Activated T-cell treated with anti-CD3 and anti-CD28 coated beads, Interleukin-2, amount 50 U/mL, for 24 hours (primary cell): ENCODE results near the gene SMIM38.

Experiments used
- DNase-seq: peaks from one replicate; pipeline ENCODE4 v3.0.0-alpha.2; 2020
- H3K27ac Mint-ChIP-seq: 2 replicates; pipeline ENCODE4 v1.8.0; 2020; ENCODE audit warnings: mild to moderate bottlenecking, mixed read lengths
- H3K27me3 Mint-ChIP-seq: 2 replicates; pipeline ENCODE4 v1.8.0; 2020; ENCODE audit warnings: mixed read lengths
- H3K36me3 Mint-ChIP-seq: 2 replicates; pipeline ENCODE4 v1.8.0; 2020; ENCODE audit warnings: low read depth, mixed read lengths
- H3K4me1 Mint-ChIP-seq: 2 replicates; pipeline ENCODE4 v1.8.0; 2020; ENCODE audit warnings: low read depth, mixed read lengths
- H3K4me3 Mint-ChIP-seq: 2 replicates; pipeline ENCODE4 v1.8.0; 2020; ENCODE audit warnings: mild to moderate bottlenecking, moderate library complexity, mixed read lengths
- H3K9me3 Mint-ChIP-seq: 2 replicates; pipeline ENCODE4 v1.8.0; 2020; ENCODE audit warnings: mixed read lengths

Gene SMIM38

GRCh38 chr11:69199583-69200315 is 44.0 kb downstream of the SMIM38 start:
- H3K4me1 Mint-ChIP-seq = peaks cover 6% of the 10 kb centered on the region
- peaks cover 8% of the 10 kb centered on the region for H3K27me3 Mint-ChIP-seq
- no peaks in the 10 kb centered on the region for H3K9me3 Mint-ChIP-seq
- DNase-seq = no peak
- no peaks in the 10 kb centered on the region for H3K36me3 Mint-ChIP-seq
- H3K4me3 Mint-ChIP-seq = no peak overlapping the region
- H3K27ac Mint-ChIP-seq = no peak overlapping the region

DNA sequence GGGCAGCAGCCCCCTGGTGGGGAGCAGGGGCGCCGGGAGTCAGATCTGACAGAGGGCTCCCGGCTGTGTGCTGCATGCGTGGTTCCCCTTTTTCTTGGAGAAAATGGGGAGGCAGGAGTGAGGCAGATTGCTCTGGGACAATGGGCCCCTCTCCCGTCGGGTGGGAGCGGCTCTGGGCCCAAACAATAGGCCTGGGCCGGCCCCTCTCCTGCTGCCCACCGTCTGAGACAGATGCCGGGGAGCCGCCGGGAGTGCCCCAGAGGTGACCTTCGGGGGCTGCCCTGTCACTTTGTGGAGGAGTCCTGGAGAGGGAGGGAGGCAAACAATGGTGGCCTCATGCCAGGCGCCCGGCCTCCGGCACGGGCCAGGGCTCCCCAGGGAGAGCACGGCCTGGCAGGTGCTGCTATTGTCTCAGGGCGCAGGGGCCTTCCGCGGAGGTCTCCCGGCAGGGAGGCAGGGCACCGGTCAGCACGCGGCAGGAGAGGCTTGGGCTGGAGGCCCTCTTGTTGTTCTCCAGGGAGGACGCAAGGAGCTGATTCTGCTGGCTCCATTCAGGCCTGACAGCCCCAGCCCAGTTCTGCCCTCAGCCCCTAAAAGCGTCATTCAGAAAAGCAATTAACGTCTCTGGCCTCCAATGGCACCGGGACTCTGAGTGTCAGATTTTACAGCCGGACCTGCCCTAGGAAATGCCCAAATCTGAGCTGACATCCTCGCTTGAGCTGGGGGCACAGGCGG is 44.8 kb downstream of the SMIM38 start:
- Mint-ChIP-seq H3K4me1 (peaks cover 6% of the 10 kb centered on the region), H3K27me3 (peaks cover 8% of the 10 kb centered on the region), H3K9me3 (no peaks in the 10 kb centered on the region), H3K36me3 (no peaks in the 10 kb centered on the region), H3K27ac (no peak overlapping the region), H3K4me3 (no peak overlapping the region)
- DNase-seq = peak; percentile 20

GRCh38 chr11:69201066-69201365 is 45.3 kb downstream of the SMIM38 start:
- no peak overlapping the region for H3K4me3 Mint-ChIP-seq

DNA sequence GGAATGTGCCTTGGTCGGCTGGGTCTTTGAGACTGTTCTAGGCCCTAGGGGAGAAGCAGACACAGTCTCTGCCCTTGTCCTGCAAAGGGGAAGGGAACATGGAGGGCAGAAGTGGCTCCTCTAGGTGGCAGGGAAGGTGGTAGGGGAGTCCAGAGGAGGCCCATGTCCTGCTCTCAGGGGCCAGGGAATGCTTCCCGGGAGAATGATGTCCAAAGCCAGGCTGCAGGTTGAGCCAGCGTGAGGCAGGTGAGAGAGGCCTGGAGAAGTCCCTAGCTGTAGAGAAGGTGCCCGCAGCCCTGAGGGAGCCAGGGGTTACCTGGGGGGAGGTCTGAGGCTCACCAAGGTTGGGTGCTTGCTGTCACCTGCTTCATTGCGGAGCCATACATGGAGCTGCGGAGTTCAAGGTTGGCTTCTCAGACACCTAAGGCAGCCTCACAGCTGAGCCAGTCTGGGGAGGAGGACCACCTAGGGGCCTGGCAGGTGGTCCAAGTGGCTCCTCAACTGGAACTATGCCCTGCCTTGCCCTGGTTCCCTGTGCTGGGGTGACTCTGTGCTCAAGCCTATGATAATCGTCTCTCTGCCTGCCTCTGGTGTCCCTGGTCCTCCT is 46.1 kb downstream of the SMIM38 start:
- no peaks in the 10 kb centered on the region for H3K9me3 Mint-ChIP-seq
- DNase-seq = peak; percentile 23
- no peak overlapping the region for H3K4me3 Mint-ChIP-seq
- H3K36me3 Mint-ChIP-seq = no peaks in the 10 kb centered on the region
- H3K27me3 Mint-ChIP-seq = peaks cover 8% of the 10 kb centered on the region
- peaks cover 6% of the 10 kb centered on the region for H3K4me1 Mint-ChIP-seq
- no peak overlapping the region for H3K27ac Mint-ChIP-seq

More at GRCh38 chr11:69201066-69201365, 45.3 kb downstream of the SMIM38 start:
- no peaks in the 10 kb centered on the region for H3K36me3 Mint-ChIP-seq
- no peak overlapping the region for H3K27ac Mint-ChIP-seq
- DNase-seq = peak; percentile 16
- H3K9me3 Mint-ChIP-seq = no peaks in the 10 kb centered on the region
- peaks cover 8% of the 10 kb centered on the region for H3K27me3 Mint-ChIP-seq
- H3K4me1 Mint-ChIP-seq = peaks cover 6% of the 10 kb centered on the region

GRCh38 chr11:69202511-69203221 is 46.9 kb downstream of the SMIM38 start:
- Mint-ChIP-seq H3K27ac (no peak overlapping the region), H3K4me1 (peaks cover 6% of the 10 kb centered on the region), H3K36me3 (no peaks in the 10 kb centered on the region), H3K4me3 (no peak overlapping the region), H3K9me3 (no peaks in the 10 kb centered on the region), H3K27me3 (peaks cover 8% of the 10 kb centered on the region)
- DNase-seq = peak; percentile 23

DNA sequence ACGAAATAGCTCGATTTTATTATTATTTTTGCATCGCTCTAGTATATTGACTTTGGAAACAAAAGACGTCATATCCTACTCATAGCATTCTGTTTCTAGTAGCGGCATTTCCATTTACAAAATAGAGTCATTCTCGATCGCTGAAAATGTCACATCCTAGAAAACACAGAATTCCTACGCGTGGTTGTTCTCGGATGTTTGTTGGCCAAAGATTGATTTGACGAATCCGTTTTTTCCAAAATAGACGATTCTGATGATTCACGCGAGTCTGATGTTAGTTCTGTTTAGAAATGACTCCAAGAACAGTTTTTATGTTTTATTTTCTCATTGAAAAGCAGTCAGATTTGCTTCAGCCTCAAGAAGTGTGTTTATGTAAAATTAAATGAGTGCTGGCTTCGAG is 47.6 kb downstream of the SMIM38 start:
- Mint-ChIP-seq H3K9me3 (no peaks in the 10 kb centered on the region), H3K27me3 (peaks cover 8% of the 10 kb centered on the region), H3K27ac (no peak overlapping the region), H3K4me3 (no peak overlapping the region), H3K36me3 (no peaks in the 10 kb centered on the region), H3K4me1 (peaks cover 6% of the 10 kb centered on the region)
- DNase-seq = no peak

DNA sequence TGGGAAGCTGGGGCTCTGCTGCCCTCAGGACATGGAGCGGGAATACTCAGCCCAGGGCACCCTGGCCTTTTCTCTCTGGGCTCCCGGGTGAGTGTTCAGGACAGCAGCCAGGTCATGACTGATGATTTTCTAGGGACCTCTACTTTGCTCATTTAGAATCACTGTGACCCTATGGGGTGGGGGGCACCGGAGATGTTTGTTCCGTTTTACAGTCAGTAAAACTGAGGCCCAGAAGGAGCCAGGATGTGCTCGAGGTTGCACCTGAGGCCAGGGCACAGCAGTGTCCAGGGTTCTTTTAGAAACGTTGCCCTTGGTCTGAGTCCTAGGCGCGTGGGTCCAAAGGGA is 48.1 kb downstream of the SMIM38 start:
- Mint-ChIP-seq H3K36me3 (no peaks in the 10 kb centered on the region), H3K27me3 (peaks cover 8% of the 10 kb centered on the region)

DNA sequence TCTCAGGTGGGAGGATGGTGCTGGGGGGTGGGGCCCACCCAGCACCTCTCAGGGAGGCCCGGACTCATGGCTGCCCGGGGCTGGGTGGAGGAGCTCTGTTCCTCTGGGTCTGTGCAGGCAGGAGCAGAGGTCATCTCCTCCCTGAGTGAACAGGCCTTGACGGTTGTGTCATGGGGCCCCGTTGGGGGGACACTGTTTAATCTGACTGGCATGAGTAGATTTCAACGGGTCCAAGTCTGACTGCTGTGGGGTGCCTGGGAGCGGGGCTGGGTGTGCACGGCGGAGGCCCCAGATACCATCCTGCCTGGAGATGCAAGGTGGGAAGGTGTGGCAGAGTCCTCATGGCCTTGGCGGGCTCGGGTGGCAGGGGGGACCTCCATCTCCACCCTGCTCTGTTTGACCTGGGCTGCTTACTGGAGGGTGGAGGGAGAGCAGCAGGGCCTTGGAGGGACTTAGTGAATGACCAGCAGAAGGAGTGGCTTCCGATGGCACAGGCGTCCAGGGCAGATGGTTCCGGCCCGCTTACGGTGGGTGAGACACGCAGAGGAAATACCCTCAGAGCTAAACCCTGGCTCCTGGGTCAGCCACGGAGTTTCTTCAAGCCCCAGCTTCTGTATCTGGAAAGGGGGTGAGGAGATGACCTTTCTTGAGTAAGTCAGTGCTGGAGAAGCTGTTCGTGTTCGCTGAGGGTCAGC is 48.7 kb downstream of the SMIM38 start:
- peak; percentile 23 for DNase-seq
- Mint-ChIP-seq H3K4me3 (no peak overlapping the region), H3K36me3 (no peaks in the 10 kb centered on the region), H3K27ac (no peak overlapping the region), H3K4me1 (peaks cover 5% of the 10 kb centered on the region), H3K9me3 (no peaks in the 10 kb centered on the region), H3K27me3 (peaks cover 8% of the 10 kb centered on the region)

More for the DNA sequence above, 48.1 kb downstream of the SMIM38 start:
- Mint-ChIP-seq H3K4me1 (peaks cover 6% of the 10 kb centered on the region), H3K9me3 (no peaks in the 10 kb centered on the region), H3K4me3 (no peak overlapping the region), H3K27ac (no peak overlapping the region)
- DNase-seq = peak; percentile 18

DNA sequence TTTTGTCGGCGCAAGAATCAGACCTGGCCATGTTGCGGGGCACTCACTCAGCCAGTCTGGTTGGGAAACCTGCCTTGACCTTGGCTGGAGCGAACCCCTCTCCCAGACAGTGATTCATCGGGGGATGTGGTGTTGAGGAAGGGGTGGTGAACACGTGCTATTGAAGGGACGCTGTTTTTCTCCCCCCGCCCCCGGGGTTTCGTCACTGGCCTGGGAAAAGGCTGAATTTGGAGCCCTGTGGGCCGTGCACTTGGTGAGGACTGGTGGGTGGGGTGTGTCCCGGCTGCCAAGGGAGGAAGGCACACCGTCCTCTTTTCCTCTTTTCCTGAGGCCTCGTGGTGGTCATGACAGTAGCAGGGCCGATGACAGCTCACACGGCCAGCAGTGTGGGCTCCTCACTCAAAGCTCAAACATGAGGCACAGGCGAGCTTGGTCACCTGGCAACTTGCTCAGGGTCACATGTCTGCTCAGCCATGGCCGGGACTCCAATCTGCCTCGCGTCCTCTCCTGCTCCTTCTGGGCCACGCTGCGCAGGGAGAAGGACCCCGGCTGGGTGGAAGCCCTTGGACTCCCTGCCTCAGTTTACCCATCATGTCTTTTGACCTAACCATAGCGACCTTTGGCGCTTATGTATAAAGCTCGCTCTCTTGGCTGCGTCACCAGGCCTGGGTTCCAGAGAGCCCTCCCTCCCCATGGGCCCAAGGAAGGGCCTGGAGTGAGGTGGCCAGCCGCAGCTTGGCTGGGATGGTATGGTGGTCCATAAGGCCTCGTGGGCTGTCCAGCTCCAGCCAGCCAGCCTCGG is 49.4 kb downstream of the SMIM38 start:
- Mint-ChIP-seq H3K4me1 (peaks cover 1% of the 10 kb centered on the region), H3K36me3 (no peaks in the 10 kb centered on the region), H3K27me3 (peaks cover 9% of the 10 kb centered on the region), H3K9me3 (no peaks in the 10 kb centered on the region), H3K27ac (no peak overlapping the region), H3K4me3 (no peak overlapping the region)
- DNase-seq = peak; percentile 22
